ENCODE data around the gene BPGM. TPM values are rescaled to one million over a fixed set of nuclear protein-coding genes. Genes with fewer than 3 reads are reported as not detected.

The BPGM gene
- total RNA-seq, 4 donors from 2014 or later: 11.9 to 15.5 (median 12.6) TPM

DNA sequence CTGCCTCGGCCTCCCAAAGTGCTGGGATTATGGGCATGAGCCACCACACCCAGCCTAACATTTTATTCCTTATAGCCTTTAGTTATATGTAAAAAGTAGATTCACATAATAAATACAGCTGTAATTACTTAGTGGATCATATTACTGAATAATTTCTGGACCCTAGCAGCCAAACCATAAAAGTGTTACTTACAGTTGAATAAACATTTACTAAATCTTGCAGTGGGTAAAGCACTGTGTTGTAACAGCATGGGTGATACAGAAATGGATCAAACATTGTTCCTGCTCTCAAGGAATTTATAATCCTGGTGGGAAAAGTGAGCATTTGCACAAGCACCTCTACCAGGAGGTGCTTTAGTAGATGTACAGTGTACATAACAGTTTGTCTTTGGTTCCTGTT, 25.0 kb downstream of the BPGM start:
- 96 to 97% methylated on average over 1 of the region's 1 CpG for WGBS, 2 donors
- no peak for DNase-seq (ENCODE audit: low spot score in 2 of 2)
- intact Hi-C loops (cut with DNase I; ENCODE audit: low total_unique reads): no loop called here
- no peak for TF ChIP-seq POLR2A (IDR thresholded peaks at IDR 0.05)
- TF ChIP-seq, protein P1, sequence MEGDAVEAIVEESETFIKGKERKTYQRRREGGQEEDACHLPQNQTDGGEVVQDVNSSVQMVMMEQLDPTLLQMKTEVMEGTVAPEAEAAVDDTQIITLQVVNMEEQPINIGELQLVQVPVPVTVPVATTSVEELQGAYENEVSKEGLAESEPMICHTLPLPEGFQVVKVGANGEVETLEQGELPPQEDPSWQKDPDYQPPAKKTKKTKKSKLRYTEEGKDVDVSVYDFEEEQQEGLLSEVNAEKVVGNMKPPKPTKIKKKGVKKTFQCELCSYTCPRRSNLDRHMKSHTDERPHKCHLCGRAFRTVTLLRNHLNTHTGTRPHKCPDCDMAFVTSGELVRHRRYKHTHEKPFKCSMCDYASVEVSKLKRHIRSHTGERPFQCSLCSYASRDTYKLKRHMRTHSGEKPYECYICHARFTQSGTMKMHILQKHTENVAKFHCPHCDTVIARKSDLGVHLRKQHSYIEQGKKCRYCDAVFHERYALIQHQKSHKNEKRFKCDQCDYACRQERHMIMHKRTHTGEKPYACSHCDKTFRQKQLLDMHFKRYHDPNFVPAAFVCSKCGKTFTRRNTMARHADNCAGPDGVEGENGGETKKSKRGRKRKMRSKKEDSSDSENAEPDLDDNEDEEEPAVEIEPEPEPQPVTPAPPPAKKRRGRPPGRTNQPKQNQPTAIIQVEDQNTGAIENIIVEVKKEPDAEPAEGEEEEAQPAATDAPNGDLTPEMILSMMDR (IDR thresholded peaks at IDR 0.05): no peak
- no peak overlapping the region for H3K4me3 ChIP-seq (ENCODE audit: low read depth, poor library complexity, severe bottlenecking)

DNA sequence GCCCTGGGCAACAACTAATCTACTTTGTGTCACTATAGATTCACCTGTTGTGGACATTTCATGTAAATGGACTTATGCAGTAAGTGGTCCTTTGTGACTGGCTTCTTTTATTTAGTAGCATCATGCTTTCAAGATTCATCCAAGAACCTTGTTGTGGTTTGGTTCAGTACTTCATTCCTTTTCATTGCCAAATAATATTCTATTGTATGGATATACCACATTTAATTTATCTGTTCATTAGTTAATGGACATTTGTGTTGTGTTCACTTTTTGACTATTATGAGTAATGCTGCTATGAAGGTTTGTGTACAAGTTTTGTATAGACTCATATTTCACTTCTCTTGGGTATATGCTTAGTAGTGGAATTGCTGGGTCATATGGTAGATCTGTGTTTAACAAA, 27.8 kb downstream of the BPGM start:
- intact Hi-C loops (cut with DNase I; ENCODE audit: low total_unique reads): no loop called here

DNA sequence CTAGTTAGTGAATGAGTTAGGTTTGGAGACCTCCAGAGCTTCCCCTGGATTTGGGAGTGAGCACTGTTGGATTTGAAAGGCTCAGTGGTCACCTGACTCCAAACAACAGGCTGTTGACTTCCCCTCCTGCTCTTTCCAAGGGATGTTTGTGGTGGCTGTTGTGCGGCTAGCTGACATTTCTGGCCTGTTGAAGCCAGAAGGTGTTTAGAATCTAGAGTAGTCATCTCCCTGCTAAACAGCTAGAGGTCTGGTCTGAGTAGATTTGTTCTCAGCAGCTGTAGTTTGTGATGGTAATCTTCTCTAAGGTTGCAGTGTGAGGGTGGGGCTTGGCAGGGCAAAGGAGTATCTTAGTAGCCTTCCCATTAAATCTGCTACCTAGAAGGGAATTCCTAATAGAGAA, 30.1 kb downstream of the BPGM start:
- DNase-seq (ENCODE audit: low spot score in 2 of 2): no peak
- 77 to 100% methylated on average over 1 of the region's 1 CpG for WGBS, 2 donors
- no peak for TF ChIP-seq POLR2A (IDR thresholded peaks at IDR 0.05)
- TF ChIP-seq, protein P1 (IDR thresholded peaks at IDR 0.05): no peak
- no peak overlapping the region for H3K4me3 ChIP-seq (ENCODE audit: low read depth, poor library complexity, severe bottlenecking)
- intact Hi-C loops (cut with DNase I; ENCODE audit: low total_unique reads): no loop called here

More for the DNA sequence above, 27.8 kb downstream of the BPGM start:
- TF ChIP-seq, protein P1 (IDR thresholded peaks at IDR 0.05): no peak
- no peak for TF ChIP-seq POLR2A (IDR thresholded peaks at IDR 0.05)
- no peak overlapping the region for H3K4me3 ChIP-seq (ENCODE audit: low read depth, poor library complexity, severe bottlenecking)
- no peak for DNase-seq (ENCODE audit: low spot score in 2 of 2)

DNA sequence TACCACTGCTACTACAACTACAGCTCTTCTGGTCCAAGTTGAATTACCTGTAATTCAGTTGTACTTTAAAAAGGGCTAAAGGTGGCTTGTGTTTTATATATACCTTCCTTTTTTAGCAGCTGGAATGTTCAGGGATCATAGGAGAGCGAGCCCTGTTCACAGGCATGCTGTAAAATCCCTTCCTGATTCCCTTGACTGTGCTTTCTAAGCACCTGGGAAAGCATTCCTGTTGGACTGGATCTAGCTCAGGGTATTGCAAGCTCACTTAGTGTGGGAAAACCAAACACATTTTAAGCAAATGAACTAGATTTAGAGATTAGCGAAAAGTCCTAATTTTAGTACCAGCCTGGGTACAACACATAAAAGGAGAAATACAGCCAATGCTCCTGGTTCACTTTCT, 31.5 kb downstream of the BPGM start:
- DNase-seq (ENCODE audit: low spot score in 2 of 2): no peak
- intact Hi-C loops (cut with DNase I; ENCODE audit: low total_unique reads): no loop called here
- TF ChIP-seq, protein P1 (IDR thresholded peaks at IDR 0.05): no peak
- no peak for TF ChIP-seq POLR2A (IDR thresholded peaks at IDR 0.05)

DNA sequence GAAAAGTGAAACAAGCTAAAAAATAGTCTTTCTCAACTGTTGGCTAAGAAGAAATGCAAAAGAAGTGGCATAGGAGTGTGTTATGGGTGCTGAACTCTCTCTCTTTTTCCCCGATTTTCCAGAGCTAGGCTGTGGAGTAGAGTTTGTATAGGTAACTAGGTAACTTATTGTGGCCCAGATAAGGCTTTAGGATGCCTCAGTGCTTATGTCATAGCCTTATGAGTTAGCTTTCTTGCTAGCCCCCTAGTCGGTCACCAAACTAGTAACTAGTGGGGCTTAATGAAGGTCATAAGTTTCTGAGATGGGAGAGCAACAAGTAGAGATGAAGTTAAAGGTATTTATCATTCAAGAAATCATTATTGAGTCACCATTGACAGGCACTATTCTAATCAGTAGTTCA, 32.4 kb downstream of the BPGM start:
- 92 to 96% methylated on average over 2 of the region's 2 CpGs for WGBS, 2 donors
- no peak for DNase-seq (ENCODE audit: low spot score in 2 of 2)
- TF ChIP-seq, protein P1 (IDR thresholded peaks at IDR 0.05): no peak
- no peak for TF ChIP-seq POLR2A (IDR thresholded peaks at IDR 0.05)
- no peak overlapping the region for H3K4me3 ChIP-seq (ENCODE audit: low read depth, poor library complexity, severe bottlenecking)
- intact Hi-C loops (cut with DNase I; ENCODE audit: low total_unique reads): no loop called here

More for the DNA sequence above, 31.5 kb downstream of the BPGM start:
- 89 to 91% methylated on average over 2 of the region's 2 CpGs for WGBS, 2 donors
- no peak overlapping the region for H3K4me3 ChIP-seq (ENCODE audit: low read depth, poor library complexity, severe bottlenecking)

DNA sequence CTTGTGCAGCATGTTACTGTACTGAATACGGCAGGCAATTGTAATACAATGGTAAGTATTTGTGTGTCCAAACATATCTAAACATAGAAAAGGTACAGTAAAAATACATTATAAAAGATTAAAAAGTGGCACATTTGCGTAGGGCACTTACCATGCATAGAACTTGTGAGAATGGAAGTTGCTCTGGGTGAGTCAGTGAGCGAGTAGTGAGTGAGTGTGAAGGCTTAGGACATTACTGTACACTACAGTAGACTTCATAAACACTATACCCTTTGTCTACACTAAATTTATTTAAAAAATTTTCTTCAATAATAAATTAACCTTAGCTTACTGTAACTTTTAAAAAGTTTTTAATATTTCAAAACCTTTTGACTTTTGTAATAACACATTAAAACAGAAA, 37.5 kb downstream of the BPGM start:
- no peak overlapping the region for H3K4me3 ChIP-seq (ENCODE audit: low read depth, poor library complexity, severe bottlenecking)
- WGBS, 2 donors: 95% methylated on average over 3 of the region's 3 CpGs
- TF ChIP-seq, protein P1 (IDR thresholded peaks at IDR 0.05): no peak
- TF ChIP-seq POLR2A (IDR thresholded peaks at IDR 0.05): no peak
- intact Hi-C loops (cut with DNase I; ENCODE audit: low total_unique reads): no loop called here
- no peak for DNase-seq (ENCODE audit: low spot score in 2 of 2)

Measured in lower leg skin (tissue), 4 donors.